Hematopoietic multipotent progenitor cell treated with erythropoietin and hydrocortisone succinate and interleukin-3 and kit ligand, for 4 days (in vitro differentiated cells): ENCODE data around the gene POLE.

Experiments
- DNase-seq: peaks from one replicate; pipeline ENCODE4 v3.0.0-alpha.2; 2015

The POLE gene

GRCh38 chr12:132648616-132649225, 38.4 kb downstream of the POLE start:
- no peak for DNase-seq

GRCh38 chr12:132647858-132648257, 39.3 kb downstream of the POLE start:
- DNase-seq = no peak

- DNase-seq = no peak
Observed at GRCh38 chr12:132646850-132647249, 40.3 kb downstream of the POLE start.

GRCh38 chr12:132642846-132643835, 44.0 kb downstream of the POLE start:
- DNase-seq = no peak

GRCh38 chr12:132641811-132642650, 45.1 kb downstream of the POLE start:
- no peak for DNase-seq

- DNase-seq = peak; percentile 93
Observed at GRCh38 chr12:132640936-132641335, 46.2 kb downstream of the POLE start.

GRCh38 chr12:132639956-132640520, 47.1 kb downstream of the POLE start:
- DNase-seq = peak; percentile 65

- DNase-seq = peak; percentile 71
Observed at GRCh38 chr12:132638541-132639408, 48.4 kb downstream of the POLE start.

- no peak for DNase-seq
Observed at GRCh38 chr12:132637811-132638210, 49.3 kb downstream of the POLE start.

- DNase-seq = no peak
Observed at GRCh38 chr12:132635076-132635955, 51.8 kb downstream of the POLE start.

- no peak for DNase-seq
Observed at GRCh38 chr12:132634411-132634990, 52.6 kb downstream of the POLE start.

- no peak for DNase-seq
Observed at GRCh38 chr12:132633901-132634300, 53.2 kb downstream of the POLE start.

GRCh38 chr12:132633398-132633797, 53.7 kb downstream of the POLE start:
- DNase-seq = no peak

GRCh38 chr12:132632521-132633228, 54.5 kb downstream of the POLE start:
- no peak for DNase-seq

- no peak for DNase-seq
Observed at GRCh38 chr12:132631666-132632065, 55.5 kb downstream of the POLE start.

- DNase-seq = no peak
Observed at GRCh38 chr12:132630672-132631071, 56.5 kb downstream of the POLE start.

- DNase-seq = no peak
Observed at GRCh38 chr12:132629330-132629729, 57.8 kb downstream of the POLE start.

- DNase-seq = no peak
Observed at GRCh38 chr12:132625731-132626430, 61.3 kb downstream of the POLE start.
